ENCODE results near the gene FNDC3A.

FNDC3A gene

GRCh38 chr13:48954081-48954480, 21.6 kb upstream of the FNDC3A start:
- H3K27ac ChIP-seq (ENCODE audit: low read length), result no peak overlapping the region
- no peaks in the 10 kb centered on the region for H3K36me3 ChIP-seq (ENCODE audit: control insufficient read depth in 1 of 2, insufficient read depth in 2 of 2, low read length in 2 of 2)
- no peak overlapping the region for H3K4me3 ChIP-seq (ENCODE audit: low read depth in 1 of 2, low read length in 2 of 2)
- no peaks in the 10 kb centered on the region for H3K9me3 ChIP-seq (ENCODE audit: control insufficient read depth in 1 of 2, low read length in 2 of 2)
- H3K4me1 ChIP-seq (ENCODE audit: control insufficient read depth in 1 of 2, insufficient read depth in 2 of 2, low read length in 2 of 2), result no peaks in the 10 kb centered on the region
- no peaks in the 10 kb centered on the region for H3K27me3 ChIP-seq (ENCODE audit: low read depth, low read length)

- Histone ChIP-seq H3K9me3 (ENCODE audit: control insufficient read depth in 1 of 2, low read length in 2 of 2) (no peaks in the 10 kb centered on the region), H3K4me3 (ENCODE audit: low read depth in 1 of 2, low read length in 2 of 2) (no peak overlapping the region), H3K27me3 (ENCODE audit: low read depth, low read length) (no peaks in the 10 kb centered on the region), H3K27ac (ENCODE audit: low read length) (no peak overlapping the region), H3K4me1 (ENCODE audit: control insufficient read depth in 1 of 2, insufficient read depth in 2 of 2, low read length in 2 of 2) (no peaks in the 10 kb centered on the region), H3K36me3 (ENCODE audit: control insufficient read depth in 1 of 2, insufficient read depth in 2 of 2, low read length in 2 of 2) (no peaks in the 10 kb centered on the region)
These were observed 20.2 kb upstream of the FNDC3A start for GRCh38 chr13:48955536-48955935.

GRCh38 chr13:48961379-48961778, 14.3 kb upstream of the FNDC3A start:
- Histone ChIP-seq H3K9me3 (ENCODE audit: control insufficient read depth in 1 of 2, low read length in 2 of 2) (no peaks in the 10 kb centered on the region), H3K4me3 (ENCODE audit: low read depth in 1 of 2, low read length in 2 of 2) (no peak overlapping the region), H3K4me1 (ENCODE audit: control insufficient read depth in 1 of 2, insufficient read depth in 2 of 2, low read length in 2 of 2) (no peaks in the 10 kb centered on the region), H3K27ac (ENCODE audit: low read length) (no peak overlapping the region), H3K27me3 (ENCODE audit: low read depth, low read length) (no peaks in the 10 kb centered on the region), H3K36me3 (ENCODE audit: control insufficient read depth in 1 of 2, insufficient read depth in 2 of 2, low read length in 2 of 2) (no peaks in the 10 kb centered on the region)

- Histone ChIP-seq H3K27me3 (ENCODE audit: low read depth, low read length) (no peaks in the 10 kb centered on the region), H3K27ac (ENCODE audit: low read length) (no peak overlapping the region), H3K9me3 (ENCODE audit: control insufficient read depth in 1 of 2, low read length in 2 of 2) (no peaks in the 10 kb centered on the region), H3K36me3 (ENCODE audit: control insufficient read depth in 1 of 2, insufficient read depth in 2 of 2, low read length in 2 of 2) (no peaks in the 10 kb centered on the region), H3K4me3 (ENCODE audit: low read depth in 1 of 2, low read length in 2 of 2) (no peak overlapping the region), H3K4me1 (ENCODE audit: control insufficient read depth in 1 of 2, insufficient read depth in 2 of 2, low read length in 2 of 2) (no peaks in the 10 kb centered on the region)
These were observed 13.4 kb upstream of the FNDC3A start for GRCh38 chr13:48962281-48962680.

GRCh38 chr13:48965736-48966135, 10.0 kb upstream of the FNDC3A start:
- Histone ChIP-seq H3K36me3 (ENCODE audit: control insufficient read depth in 1 of 2, insufficient read depth in 2 of 2, low read length in 2 of 2) (no peaks in the 10 kb centered on the region), H3K27me3 (ENCODE audit: low read depth, low read length) (no peaks in the 10 kb centered on the region), H3K4me1 (ENCODE audit: control insufficient read depth in 1 of 2, insufficient read depth in 2 of 2, low read length in 2 of 2) (no peaks in the 10 kb centered on the region), H3K9me3 (ENCODE audit: control insufficient read depth in 1 of 2, low read length in 2 of 2) (no peaks in the 10 kb centered on the region), H3K4me3 (ENCODE audit: low read depth in 1 of 2, low read length in 2 of 2) (no peak overlapping the region), H3K27ac (ENCODE audit: low read length) (no peak overlapping the region)

- Histone ChIP-seq H3K36me3 (ENCODE audit: control insufficient read depth in 1 of 2, insufficient read depth in 2 of 2, low read length in 2 of 2) (no peaks in the 10 kb centered on the region), H3K27ac (ENCODE audit: low read length) (no peak overlapping the region), H3K4me1 (ENCODE audit: control insufficient read depth in 1 of 2, insufficient read depth in 2 of 2, low read length in 2 of 2) (peaks cover 0 to 4% of the 10 kb centered on the region in 2 donors), H3K27me3 (ENCODE audit: low read depth, low read length) (no peaks in the 10 kb centered on the region), H3K4me3 (ENCODE audit: low read depth in 1 of 2, low read length in 2 of 2) (no peak overlapping the region), H3K9me3 (ENCODE audit: control insufficient read depth in 1 of 2, low read length in 2 of 2) (peaks cover 0 to 3% of the 10 kb centered on the region in 2 donors)
These were observed 6.0 kb upstream of the FNDC3A start for GRCh38 chr13:48969685-48970084.

GRCh38 chr13:48973845-48974431, 1.8 kb upstream of the FNDC3A start:
- Histone ChIP-seq H3K4me3 (ENCODE audit: low read depth in 1 of 2, low read length in 2 of 2) (no peak overlapping the region), H3K4me1 (ENCODE audit: control insufficient read depth in 1 of 2, insufficient read depth in 2 of 2, low read length in 2 of 2) (peaks cover 0 to 16% of the 10 kb centered on the region in 2 donors), H3K27me3 (ENCODE audit: low read depth, low read length) (no peaks in the 10 kb centered on the region), H3K27ac (ENCODE audit: low read length) (no peak overlapping the region), H3K36me3 (ENCODE audit: control insufficient read depth in 1 of 2, insufficient read depth in 2 of 2, low read length in 2 of 2) (no peaks in the 10 kb centered on the region), H3K9me3 (ENCODE audit: control insufficient read depth in 1 of 2, low read length in 2 of 2) (peaks cover 0 to 3% of the 10 kb centered on the region in 2 donors)

GRCh38 chr13:48975101-48975855, 434 bp upstream of the FNDC3A start:
- H3K27me3 ChIP-seq (ENCODE audit: low read depth, low read length), result no peaks in the 10 kb centered on the region
- H3K4me3 ChIP-seq (ENCODE audit: low read depth in 1 of 2, low read length in 2 of 2), result peak overlapping the region; percentile 79 to 81
- H3K36me3 ChIP-seq (ENCODE audit: control insufficient read depth in 1 of 2, insufficient read depth in 2 of 2, low read length in 2 of 2), result no peaks in the 10 kb centered on the region
- H3K27ac ChIP-seq (ENCODE audit: low read length), result peak overlapping the region; percentile 93
- peaks cover 0 to 28% of the 10 kb centered on the region in 2 donors for H3K4me1 ChIP-seq (ENCODE audit: control insufficient read depth in 1 of 2, insufficient read depth in 2 of 2, low read length in 2 of 2)
- peaks cover 0 to 3% of the 10 kb centered on the region in 2 donors for H3K9me3 ChIP-seq (ENCODE audit: control insufficient read depth in 1 of 2, low read length in 2 of 2)

GRCh38 chr13:48976576-48977285, 1.0 kb downstream of the FNDC3A start:
- H3K27ac ChIP-seq (ENCODE audit: low read length), result peak overlapping the region; percentile 92
- H3K27me3 ChIP-seq (ENCODE audit: low read depth, low read length), result no peaks in the 10 kb centered on the region
- H3K4me1 ChIP-seq (ENCODE audit: control insufficient read depth in 1 of 2, insufficient read depth in 2 of 2, low read length in 2 of 2), result peaks cover 0 to 35% of the 10 kb centered on the region in 2 donors
- peak overlapping the region; percentile 79 to 89 for H3K4me3 ChIP-seq (ENCODE audit: low read depth in 1 of 2, low read length in 2 of 2)
- H3K36me3 ChIP-seq (ENCODE audit: control insufficient read depth in 1 of 2, insufficient read depth in 2 of 2, low read length in 2 of 2), result no peaks in the 10 kb centered on the region
- H3K9me3 ChIP-seq (ENCODE audit: control insufficient read depth in 1 of 2, low read length in 2 of 2), result peaks cover 0 to 3% of the 10 kb centered on the region in 2 donors

GRCh38 chr13:48977286-48977625, 1.5 kb downstream of the FNDC3A start:
- Histone ChIP-seq H3K27me3 (ENCODE audit: low read depth, low read length) (no peaks in the 10 kb centered on the region), H3K27ac (ENCODE audit: low read length) (peak overlapping the region; percentile 92), H3K36me3 (ENCODE audit: control insufficient read depth in 1 of 2, insufficient read depth in 2 of 2, low read length in 2 of 2) (no peaks in the 10 kb centered on the region), H3K4me1 (ENCODE audit: control insufficient read depth in 1 of 2, insufficient read depth in 2 of 2, low read length in 2 of 2) (peaks cover 0 to 35% of the 10 kb centered on the region in 2 donors), H3K9me3 (ENCODE audit: control insufficient read depth in 1 of 2, low read length in 2 of 2) (peaks cover 0 to 3% of the 10 kb centered on the region in 2 donors), H3K4me3 (ENCODE audit: low read depth in 1 of 2, low read length in 2 of 2) (peak overlapping the region; percentile 79 to 89)

- Histone ChIP-seq H3K9me3 (ENCODE audit: control insufficient read depth in 1 of 2, low read length in 2 of 2) (peaks cover 0 to 3% of the 10 kb centered on the region in 2 donors), H3K27ac (ENCODE audit: low read length) (no peak overlapping the region), H3K4me3 (ENCODE audit: low read depth in 1 of 2, low read length in 2 of 2) (peak overlapping the region; percentile 40 to 49), H3K36me3 (ENCODE audit: control insufficient read depth in 1 of 2, insufficient read depth in 2 of 2, low read length in 2 of 2) (no peaks in the 10 kb centered on the region), H3K27me3 (ENCODE audit: low read depth, low read length) (no peaks in the 10 kb centered on the region), H3K4me1 (ENCODE audit: control insufficient read depth in 1 of 2, insufficient read depth in 2 of 2, low read length in 2 of 2) (peaks cover 0 to 35% of the 10 kb centered on the region in 2 donors)
These were observed 2.3 kb downstream of the FNDC3A start for GRCh38 chr13:48977973-48978372.

Data from muscle layer of duodenum (tissue), 2 donors.